ENCODE results near the gene ATF7IP.

Gene ATF7IP

GRCh38 chr12:14545144-14546124 is 180.0 kb downstream of the ATF7IP start:
- Histone ChIP-seq H3K9me3 (ENCODE audit: severe bottlenecking) (no peaks in the 10 kb centered on the region), H3K36me3 (no peaks in the 10 kb centered on the region), H3K4me3 (ENCODE audit: low read depth, low read length) (no peak overlapping the region), H3K27ac (no peak overlapping the region), H3K27me3 (ENCODE audit: insufficient read depth, low read depth, severe bottlenecking) (no peaks in the 10 kb centered on the region)
- DNase-seq, result no peak
- no peak for TF ChIP-seq CTCF (IDR thresholded peaks at IDR 0.05; ENCODE audit: low read depth, low read length)

GRCh38 chr12:14547571-14547970 is 182.1 kb downstream of the ATF7IP start:
- Histone ChIP-seq H3K9me3 (ENCODE audit: severe bottlenecking) (no peaks in the 10 kb centered on the region), H3K4me3 (ENCODE audit: low read depth, low read length) (no peak overlapping the region), H3K27me3 (ENCODE audit: insufficient read depth, low read depth, severe bottlenecking) (no peaks in the 10 kb centered on the region), H3K27ac (no peak overlapping the region), H3K36me3 (no peaks in the 10 kb centered on the region)
- no peak for DNase-seq
- TF ChIP-seq CTCF (IDR thresholded peaks at IDR 0.05; ENCODE audit: low read depth, low read length), result no peak

GRCh38 chr12:14548609-14549008 is 183.1 kb downstream of the ATF7IP start:
- Histone ChIP-seq H3K27ac (no peak overlapping the region), H3K36me3 (no peaks in the 10 kb centered on the region)

More at GRCh38 chr12:14548609-14549008, 183.1 kb downstream of the ATF7IP start:
- H3K4me3 ChIP-seq (ENCODE audit: low read depth, low read length), result no peak overlapping the region
- TF ChIP-seq CTCF (IDR thresholded peaks at IDR 0.05; ENCODE audit: low read depth, low read length), result no peak
- no peaks in the 10 kb centered on the region for H3K9me3 ChIP-seq (ENCODE audit: severe bottlenecking)
- no peak for DNase-seq
- no peaks in the 10 kb centered on the region for H3K27me3 ChIP-seq (ENCODE audit: insufficient read depth, low read depth, severe bottlenecking)
